SK-N-SH treated with all-trans-retinoic acid at 6 μM for 48 hours (cell line): Measurements from ENCODE around the gene RFX5.

Source experiments
- ATAC-seq: fragments of 200-7000 bp; cut with Tn5 transposase; 3 replicates; pipeline ENCODE4 v1.9.1; 2020; ENCODE audit warnings: mild to moderate bottlenecking, moderate library complexity
- ARNTL ChIP-seq: fragments of 450-650 bp; formaldehyde crosslinking; IDR thresholded peaks from 2 replicates; pipeline ENCODE4 v1.5.0; 2020; ENCODE audit warnings: low read depth, mild to moderate bottlenecking, moderate library complexity, borderline replicate concordance
- BACH2 ChIP-seq: fragments of 250-450 bp; sonication (Bioruptor Pico); IDR thresholded peaks from 2 replicates; pipeline ENCODE4 v1.9.0; 2021; ENCODE audit warnings: mild to moderate bottlenecking, borderline replicate concordance
- CSDC2 ChIP-seq: fragments of 250-450 bp; sonication (Bioruptor Pico); IDR thresholded peaks from 2 replicates; pipeline ENCODE4 v1.5.0; 2020; ENCODE audit warnings: mild to moderate bottlenecking, moderate library complexity
- ESRRG ChIP-seq: fragments of 250-450 bp; sonication (Bioruptor Pico); IDR thresholded peaks from 2 replicates; pipeline ENCODE4 v1.6.1; 2021; ENCODE audit warnings: mild to moderate bottlenecking
- GLIS3 ChIP-seq: fragments of 250-450 bp; sonication (Bioruptor Pico); IDR thresholded peaks from 2 replicates; pipeline ENCODE4 v1.5.0; 2020; ENCODE audit warnings: mild to moderate bottlenecking, moderate library complexity
- ISL1 ChIP-seq: fragments of 250-450 bp; sonication (Bioruptor Pico); IDR thresholded peaks from 2 replicates; pipeline ENCODE4 v2.1.2; 2022; ENCODE audit warnings: mild to moderate bottlenecking, moderate library complexity
- OSR1 ChIP-seq: fragments of 250-450 bp; sonication (Bioruptor Pico); IDR thresholded peaks from 2 replicates; pipeline ENCODE4 v1.8.0; 2022; ENCODE audit warnings: moderate library complexity, mild to moderate bottlenecking, inconsistent platforms
- RARB ChIP-seq: fragments of 250-450 bp; sonication (Bioruptor Pico); IDR thresholded peaks from 2 replicates; pipeline ENCODE4 v1.8.0; 2021; ENCODE audit warnings: mild to moderate bottlenecking, moderate library complexity
- SNAI2 ChIP-seq: fragments of 250-450 bp; sonication (Bioruptor Pico); IDR thresholded peaks from 2 replicates; pipeline ENCODE4 v1.5.0; 2020; ENCODE audit warnings: mild to moderate bottlenecking, moderate library complexity
- TCF4 ChIP-seq: fragments of 250-450 bp; sonication (Bioruptor Pico); IDR thresholded peaks from 2 replicates; pipeline ENCODE4 v1.8.0; 2021; ENCODE audit warnings: mild to moderate bottlenecking, moderate library complexity, borderline replicate concordance
- TOX ChIP-seq: fragments of 250-450 bp; sonication (Bioruptor Pico); IDR thresholded peaks from 2 replicates; pipeline ENCODE4 v1.8.0; 2021; ENCODE audit warnings: mild to moderate bottlenecking, moderate library complexity, borderline replicate concordance
- ZC3H10 ChIP-seq: fragments of 250-450 bp; sonication (Bioruptor Pico); IDR thresholded peaks from 2 replicates; pipeline ENCODE4 v1.5.1; 2021; ENCODE audit warnings: mild to moderate bottlenecking, moderate library complexity
- ZFP3 ChIP-seq: fragments of 250-450 bp; sonication (Bioruptor Pico); IDR thresholded peaks from 2 replicates; pipeline ENCODE4 v1.5.0; 2020; ENCODE audit warnings: mild to moderate bottlenecking, moderate library complexity
- ZFP30 ChIP-seq: fragments of 450-650 bp; formaldehyde crosslinking; IDR thresholded peaks from 2 replicates; pipeline ENCODE4 v1.5.0; 2022; ENCODE audit warnings: mild to moderate bottlenecking, moderate library complexity
- ZNF565 ChIP-seq: fragments of 450-650 bp; formaldehyde crosslinking; conservative IDR thresholded peaks from 2 replicates; pipeline ENCODE4 v1.5.0; 2020; ENCODE audit warnings: low read depth, mild to moderate bottlenecking, moderate library complexity
- ZNF70 ChIP-seq: fragments of 450-650 bp; formaldehyde crosslinking; IDR thresholded peaks from 2 replicates; pipeline ENCODE4 v1.5.0; 2020; ENCODE audit warnings: mild to moderate bottlenecking, moderate library complexity
- TF ChIP-seq, protein P1 (sequence below): fragments of 250-450 bp; sonication (Bioruptor Pico); IDR thresholded peaks from 2 replicates; pipeline ENCODE4 v1.8.0; 2021; ENCODE audit warnings: low read depth, mild to moderate bottlenecking, moderate library complexity, borderline replicate concordance
- TF ChIP-seq, protein P2 (sequence below): fragments of 250-450 bp; sonication (Bioruptor Pico); IDR thresholded peaks from 2 replicates; pipeline ENCODE4 v1.5.1; 2021; ENCODE audit warnings: mild to moderate bottlenecking, moderate library complexity
- TF ChIP-seq, protein P3 (sequence below): fragments of 250-450 bp; sonication (Bioruptor Pico); IDR thresholded peaks from 2 replicates; pipeline ENCODE4 v1.5.0; 2020; ENCODE audit warnings: mild to moderate bottlenecking, moderate library complexity
- TF ChIP-seq, protein P4 (sequence below): fragments of 250-450 bp; sonication (Bioruptor Pico); IDR thresholded peaks from 2 replicates; pipeline ENCODE4 v1.5.1; 2020; ENCODE audit warnings: low read depth, mild to moderate bottlenecking, moderate library complexity

The RFX5 gene

DNA sequence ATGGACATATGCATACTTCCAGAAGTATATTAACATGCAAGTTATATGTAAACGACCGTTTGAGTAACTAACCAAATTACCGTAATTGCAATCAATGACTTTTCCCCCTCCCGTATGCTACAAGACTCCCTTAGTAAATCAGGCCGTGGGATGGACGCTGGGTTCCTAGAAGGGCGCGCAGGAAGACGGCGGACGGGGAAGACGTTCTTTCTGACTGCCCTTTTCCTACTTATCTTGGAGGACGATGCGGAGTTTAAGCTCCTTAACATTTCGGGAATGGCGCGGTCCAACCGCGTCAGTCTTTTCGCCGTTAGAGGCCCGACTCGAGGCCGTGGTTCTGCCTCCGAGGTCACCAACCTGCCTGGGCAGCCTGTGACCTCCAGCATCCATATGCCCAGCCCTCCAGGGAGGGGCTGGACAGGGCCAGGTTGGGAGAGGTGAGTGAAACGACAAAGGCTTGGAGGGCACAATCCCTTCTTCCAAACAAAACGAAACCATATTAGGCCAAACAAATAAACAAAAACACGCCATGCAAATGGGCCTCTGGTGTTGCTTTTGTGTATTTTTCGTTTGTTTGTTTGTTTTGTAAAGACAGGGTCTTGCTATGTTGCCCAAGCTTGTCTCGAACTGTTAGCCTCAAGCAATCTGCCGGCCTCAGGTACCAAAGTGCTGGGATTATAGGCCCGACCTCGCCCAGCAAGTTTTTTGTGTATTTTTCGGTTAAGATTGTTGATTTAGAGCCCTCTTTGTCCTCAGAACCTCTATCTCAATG is 19.0 kb downstream of the RFX5 start:
- peak; percentile 88 for TF ChIP-seq ZNF70 (CRISPR knock-in tag)
- no peak for TF ChIP-seq RARB (CRISPR knock-in tag)
- ATAC-seq, result no peak; the same call in 2 of the 3 replicates

DNA sequence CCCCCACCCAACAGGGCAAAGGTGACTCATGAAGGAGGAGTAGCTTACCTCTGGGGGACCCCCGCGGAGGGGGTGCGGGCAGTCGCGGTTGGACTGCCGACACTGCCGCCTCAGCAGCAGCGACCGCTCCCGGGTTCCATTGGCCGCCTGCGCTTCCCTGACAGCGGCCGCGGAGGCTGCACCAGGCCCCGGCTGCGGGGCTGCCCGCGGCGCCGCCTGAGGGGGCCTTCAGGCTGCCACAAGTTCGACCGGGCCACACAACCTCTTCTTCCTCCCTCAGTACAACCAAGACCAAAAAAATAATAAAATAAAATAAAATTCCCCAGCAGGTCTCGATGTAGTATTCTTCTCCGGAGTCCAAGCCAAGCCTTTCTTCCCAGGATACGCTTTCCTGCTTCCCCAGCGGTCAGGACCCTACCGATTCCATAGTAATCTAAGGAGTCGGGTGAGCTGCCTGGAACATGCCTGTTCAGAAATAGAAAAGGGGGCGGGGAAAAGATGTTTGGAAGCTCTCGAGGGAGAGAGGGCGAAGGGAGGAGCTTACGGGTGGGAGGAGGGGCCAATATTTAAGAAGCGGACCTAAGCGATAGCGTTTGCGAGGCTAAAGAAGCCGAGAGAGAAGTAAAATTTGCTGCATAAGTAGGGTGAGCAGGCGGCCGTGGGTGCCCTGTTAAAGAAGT is 19.7 kb downstream of the RFX5 start, which contains the start of gene PI4KB:
Gene PI4KB (minus strand): TSS at position 194 of the 680 bp plus-strand sequence. CDS start 10,935 bp downstream, outside the sequence.
- peak; percentile 97 for ATAC-seq
- no peak for TF ChIP-seq TOX (CRISPR knock-in tag)
- TF ChIP-seq, protein P1, sequence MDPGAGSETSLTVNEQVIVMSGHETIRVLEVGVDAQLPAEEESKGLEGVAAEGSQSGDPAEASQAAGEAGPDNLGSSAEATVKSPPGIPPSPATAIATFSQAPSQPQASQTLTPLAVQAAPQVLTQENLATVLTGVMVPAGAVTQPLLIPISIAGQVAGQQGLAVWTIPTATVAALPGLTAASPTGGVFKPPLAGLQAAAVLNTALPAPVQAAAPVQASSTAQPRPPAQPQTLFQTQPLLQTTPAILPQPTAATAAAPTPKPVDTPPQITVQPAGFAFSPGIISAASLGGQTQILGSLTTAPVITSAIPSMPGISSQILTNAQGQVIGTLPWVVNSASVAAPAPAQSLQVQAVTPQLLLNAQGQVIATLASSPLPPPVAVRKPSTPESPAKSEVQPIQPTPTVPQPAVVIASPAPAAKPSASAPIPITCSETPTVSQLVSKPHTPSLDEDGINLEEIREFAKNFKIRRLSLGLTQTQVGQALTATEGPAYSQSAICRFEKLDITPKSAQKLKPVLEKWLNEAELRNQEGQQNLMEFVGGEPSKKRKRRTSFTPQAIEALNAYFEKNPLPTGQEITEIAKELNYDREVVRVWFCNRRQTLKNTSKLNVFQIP, result peak; percentile 74; the same call in 1 of the 2 replicates

DNA sequence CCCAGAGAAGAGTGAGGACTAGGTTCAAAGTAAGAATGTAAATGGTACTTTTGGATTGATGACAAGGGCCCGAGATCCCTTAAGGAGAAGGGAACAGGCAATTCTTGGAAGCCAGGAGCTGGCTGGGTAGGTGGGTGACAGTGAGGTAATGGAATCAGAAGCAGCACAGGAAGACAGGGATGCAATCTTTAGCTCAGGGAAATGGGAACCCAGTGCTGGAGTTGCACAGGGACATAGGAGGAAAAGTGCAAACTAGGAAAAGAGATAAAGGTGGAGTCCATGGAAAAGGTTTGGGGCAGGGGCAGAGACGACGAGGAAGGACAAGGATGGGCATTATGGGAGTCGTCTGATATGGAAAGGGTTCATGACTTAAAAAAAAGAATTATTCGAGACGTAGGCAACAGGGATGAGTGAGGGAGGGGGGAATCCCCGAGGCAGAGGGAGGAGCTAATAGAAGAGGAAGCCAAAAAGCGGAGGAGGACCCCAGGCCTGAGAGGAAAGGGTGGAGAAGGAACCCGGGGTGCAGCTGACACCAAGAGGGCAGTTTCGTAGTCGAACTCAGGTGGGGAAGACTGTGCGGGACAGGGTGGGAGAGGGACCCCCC is 20.3 kb downstream of the RFX5 start:
- ATAC-seq, result peak; percentile 71
- TF ChIP-seq TOX (CRISPR knock-in tag) (no peak), OSR1 (CRISPR knock-in tag) (no peak), ISL1 (CRISPR knock-in tag) (no peak), CSDC2 (no peak), ESRRG (no peak), ARNTL (no peak)
- TF ChIP-seq, protein P2, sequence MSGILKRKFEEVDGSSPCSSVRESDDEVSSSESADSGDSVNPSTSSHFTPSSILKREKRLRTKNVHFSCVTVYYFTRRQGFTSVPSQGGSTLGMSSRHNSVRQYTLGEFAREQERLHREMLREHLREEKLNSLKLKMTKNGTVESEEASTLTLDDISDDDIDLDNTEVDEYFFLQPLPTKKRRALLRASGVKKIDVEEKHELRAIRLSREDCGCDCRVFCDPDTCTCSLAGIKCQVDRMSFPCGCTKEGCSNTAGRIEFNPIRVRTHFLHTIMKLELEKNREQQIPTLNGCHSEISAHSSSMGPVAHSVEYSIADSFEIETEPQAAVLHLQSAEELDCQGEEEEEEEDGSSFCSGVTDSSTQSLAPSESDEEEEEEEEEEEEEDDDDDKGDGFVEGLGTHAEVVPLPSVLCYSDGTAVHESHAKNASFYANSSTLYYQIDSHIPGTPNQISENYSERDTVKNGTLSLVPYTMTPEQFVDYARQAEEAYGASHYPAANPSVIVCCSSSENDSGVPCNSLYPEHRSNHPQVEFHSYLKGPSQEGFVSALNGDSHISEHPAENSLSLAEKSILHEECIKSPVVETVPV, result no peak

DNA sequence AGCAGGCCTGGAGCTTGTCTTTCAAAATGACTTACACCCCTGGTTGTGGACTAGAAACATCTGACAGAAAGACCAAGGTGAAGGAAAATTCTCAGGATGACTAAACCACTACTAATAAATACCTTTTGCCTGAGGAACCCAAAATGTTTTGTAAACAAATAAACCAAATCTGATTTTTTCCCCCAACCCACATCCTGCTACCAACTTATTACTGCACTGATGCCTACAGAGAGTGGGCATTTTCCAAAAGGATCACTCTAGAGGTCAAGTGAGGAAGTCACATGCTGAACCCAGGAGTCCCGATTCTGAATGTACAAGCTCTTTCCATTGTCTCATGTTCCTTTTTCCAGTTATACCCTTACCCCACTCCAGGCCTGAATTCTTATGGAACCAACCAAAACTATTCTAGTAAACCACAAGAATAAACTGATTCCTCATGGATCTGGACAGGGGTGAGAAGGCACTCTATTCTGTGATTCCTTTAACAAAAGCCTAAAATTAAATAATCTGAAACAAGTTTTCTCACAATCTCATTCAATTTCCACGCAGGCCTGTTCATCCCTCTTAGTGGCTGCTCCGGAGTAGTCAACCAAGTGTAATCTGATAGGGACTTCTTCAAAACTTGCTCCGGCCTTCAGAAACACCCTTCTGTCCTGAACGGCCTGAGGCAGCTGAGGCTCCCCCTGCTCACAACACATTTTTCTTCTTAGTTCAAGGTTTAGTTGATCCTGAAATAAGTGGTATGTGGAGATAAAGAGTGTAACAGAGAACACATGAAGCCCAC is 21.2 kb downstream of the RFX5 start:
- TF ChIP-seq, protein P2, result no peak
- no peak for TF ChIP-seq BACH2
- TF ChIP-seq SNAI2 (CRISPR knock-in tag), result no peak
- TF ChIP-seq ZFP3 (CRISPR knock-in tag), result no peak
- no peak for TF ChIP-seq CSDC2
- no peak for TF ChIP-seq ARNTL
- no peak for TF ChIP-seq OSR1 (CRISPR knock-in tag)
- ATAC-seq, result no peak

DNA sequence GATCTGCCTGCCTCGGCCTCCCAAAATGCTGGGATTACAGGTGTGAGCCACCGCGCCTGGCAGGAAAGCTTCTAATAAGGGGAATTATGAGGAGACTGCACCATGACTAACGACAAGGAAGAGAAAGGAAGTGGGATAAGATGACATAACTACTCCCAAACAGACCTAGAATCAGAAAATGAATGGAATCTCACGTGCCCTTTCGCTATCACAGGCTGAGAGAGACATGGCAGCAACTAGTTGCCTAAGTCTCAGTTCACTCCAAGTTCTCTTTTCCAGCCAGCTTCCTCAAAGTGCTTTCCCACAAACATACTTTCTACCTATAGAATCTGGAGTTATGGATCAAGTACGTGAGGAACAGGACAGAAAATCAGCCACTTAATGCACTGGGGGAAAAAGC is 21.8 kb downstream of the RFX5 start:
- TF ChIP-seq ZNF565, result no peak
- no peak for TF ChIP-seq ESRRG
- no peak for TF ChIP-seq ZC3H10 (CRISPR knock-in tag)
- no peak for TF ChIP-seq TCF4 (CRISPR knock-in tag)
- TF ChIP-seq BACH2, result no peak
- no peak for TF ChIP-seq ARNTL
- TF ChIP-seq, protein P2, result no peak
- no peak for TF ChIP-seq GLIS3 (CRISPR knock-in tag)
- no peak for TF ChIP-seq CSDC2
- TF ChIP-seq OSR1 (CRISPR knock-in tag), result no peak
- TF ChIP-seq ZFP30 (CRISPR knock-in tag), result no peak
- TF ChIP-seq RARB (CRISPR knock-in tag), result no peak
- TF ChIP-seq, protein P3, sequence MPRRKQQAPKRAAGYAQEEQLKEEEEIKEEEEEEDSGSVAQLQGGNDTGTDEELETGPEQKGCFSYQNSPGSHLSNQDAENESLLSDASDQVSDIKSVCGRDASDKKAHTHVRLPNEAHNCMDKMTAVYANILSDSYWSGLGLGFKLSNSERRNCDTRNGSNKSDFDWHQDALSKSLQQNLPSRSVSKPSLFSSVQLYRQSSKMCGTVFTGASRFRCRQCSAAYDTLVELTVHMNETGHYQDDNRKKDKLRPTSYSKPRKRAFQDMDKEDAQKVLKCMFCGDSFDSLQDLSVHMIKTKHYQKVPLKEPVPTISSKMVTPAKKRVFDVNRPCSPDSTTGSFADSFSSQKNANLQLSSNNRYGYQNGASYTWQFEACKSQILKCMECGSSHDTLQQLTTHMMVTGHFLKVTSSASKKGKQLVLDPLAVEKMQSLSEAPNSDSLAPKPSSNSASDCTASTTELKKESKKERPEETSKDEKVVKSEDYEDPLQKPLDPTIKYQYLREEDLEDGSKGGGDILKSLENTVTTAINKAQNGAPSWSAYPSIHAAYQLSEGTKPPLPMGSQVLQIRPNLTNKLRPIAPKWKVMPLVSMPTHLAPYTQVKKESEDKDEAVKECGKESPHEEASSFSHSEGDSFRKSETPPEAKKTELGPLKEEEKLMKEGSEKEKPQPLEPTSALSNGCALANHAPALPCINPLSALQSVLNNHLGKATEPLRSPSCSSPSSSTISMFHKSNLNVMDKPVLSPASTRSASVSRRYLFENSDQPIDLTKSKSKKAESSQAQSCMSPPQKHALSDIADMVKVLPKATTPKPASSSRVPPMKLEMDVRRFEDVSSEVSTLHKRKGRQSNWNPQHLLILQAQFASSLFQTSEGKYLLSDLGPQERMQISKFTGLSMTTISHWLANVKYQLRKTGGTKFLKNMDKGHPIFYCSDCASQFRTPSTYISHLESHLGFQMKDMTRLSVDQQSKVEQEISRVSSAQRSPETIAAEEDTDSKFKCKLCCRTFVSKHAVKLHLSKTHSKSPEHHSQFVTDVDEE (CRISPR knock-in tag), result no peak
- no peak for TF ChIP-seq ZNF70 (CRISPR knock-in tag)
- TF ChIP-seq SNAI2 (CRISPR knock-in tag), result no peak
- TF ChIP-seq, protein P4, sequence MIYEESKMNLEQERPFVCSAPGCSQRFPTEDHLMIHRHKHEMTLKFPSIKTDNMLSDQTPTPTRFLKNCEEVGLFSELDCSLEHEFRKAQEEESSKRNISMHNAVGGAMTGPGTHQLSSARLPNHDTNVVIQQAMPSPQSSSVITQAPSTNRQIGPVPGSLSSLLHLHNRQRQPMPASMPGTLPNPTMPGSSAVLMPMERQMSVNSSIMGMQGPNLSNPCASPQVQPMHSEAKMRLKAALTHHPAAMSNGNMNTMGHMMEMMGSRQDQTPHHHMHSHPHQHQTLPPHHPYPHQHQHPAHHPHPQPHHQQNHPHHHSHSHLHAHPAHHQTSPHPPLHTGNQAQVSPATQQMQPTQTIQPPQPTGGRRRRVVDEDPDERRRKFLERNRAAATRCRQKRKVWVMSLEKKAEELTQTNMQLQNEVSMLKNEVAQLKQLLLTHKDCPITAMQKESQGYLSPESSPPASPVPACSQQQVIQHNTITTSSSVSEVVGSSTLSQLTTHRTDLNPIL (CRISPR knock-in tag), result no peak
- no peak for ATAC-seq
